GM19035 (cell line): ENCODE measurements around the gene CASP7.

Experiments
- ATAC-seq: cut with Tn5 transposase; IDR thresholded peaks from one replicate; pipeline ENCODE4 v1.9.1; 2021; ENCODE audit not compliant: unreplicated experiment

CASP7 gene

GRCh38 chr10:113712024-113712423, 32.3 kb downstream of the CASP7 start:
- ATAC-seq = no peak

GRCh38 chr10:113712755-113713639, 33.3 kb downstream of the CASP7 start:
- no peak for ATAC-seq

GRCh38 chr10:113713640-113713982, 33.9 kb downstream of the CASP7 start:
- no peak for ATAC-seq

- ATAC-seq = no peak
Observed at GRCh38 chr10:113716109-113716910, 36.6 kb downstream of the CASP7 start.

GRCh38 chr10:113718969-113719822, 39.5 kb downstream of the CASP7 start:
- ATAC-seq = no peak

- no peak for ATAC-seq
Observed at GRCh38 chr10:113720386-113720785, 40.7 kb downstream of the CASP7 start.

GRCh38 chr10:113732160-113732881, 52.6 kb downstream of the CASP7 start:
- no peak for ATAC-seq

- no peak for ATAC-seq
Observed at GRCh38 chr10:113732966-113733365, 53.3 kb downstream of the CASP7 start.

- no peak for ATAC-seq
Observed at GRCh38 chr10:113733635-113734034, 53.9 kb downstream of the CASP7 start.

- no peak for ATAC-seq
Observed at GRCh38 chr10:113735913-113736312, 56.2 kb downstream of the CASP7 start.

GRCh38 chr10:113736576-113736975, 56.9 kb downstream of the CASP7 start:
- no peak for ATAC-seq

GRCh38 chr10:113739031-113739430, 59.3 kb downstream of the CASP7 start:
- no peak for ATAC-seq

- ATAC-seq = no peak
Observed at GRCh38 chr10:113739577-113739976, 59.9 kb downstream of the CASP7 start.

- no peak for ATAC-seq
Observed at GRCh38 chr10:113740850-113741249, 61.1 kb downstream of the CASP7 start.

- ATAC-seq = no peak
Observed at GRCh38 chr10:113742466-113742865, 62.8 kb downstream of the CASP7 start.

- ATAC-seq = no peak
Observed at GRCh38 chr10:113743594-113743993, 63.9 kb downstream of the CASP7 start.

GRCh38 chr10:113745374-113745773, 65.7 kb downstream of the CASP7 start:
- no peak for ATAC-seq

- ATAC-seq = no peak
Observed at GRCh38 chr10:113746217-113746957, 66.7 kb downstream of the CASP7 start.

- ATAC-seq = no peak
Observed at GRCh38 chr10:113751181-113751732, 71.5 kb downstream of the CASP7 start, which contains the start of gene PLEKHS1. Gene PLEKHS1 (plus strand): TSS chr10:113751682. CDS start chr10:113755278, 3,596 bp downstream.
